NCI-H748 (cell line): Measurements from ENCODE around the gene ISG15.
"Not testable (repeated sequence)": the region's sequence is repeated elsewhere in the genome, so short reads cannot be mapped to it uniquely, and the experiment has no call there.

Experiments used
- DNase-seq: peaks from one replicate; lab custom pipeline; 2025; ENCODE audit not compliant: unreplicated experiment; lab: John Stamatoyannopoulos, UW

The ISG15 gene

DNA sequence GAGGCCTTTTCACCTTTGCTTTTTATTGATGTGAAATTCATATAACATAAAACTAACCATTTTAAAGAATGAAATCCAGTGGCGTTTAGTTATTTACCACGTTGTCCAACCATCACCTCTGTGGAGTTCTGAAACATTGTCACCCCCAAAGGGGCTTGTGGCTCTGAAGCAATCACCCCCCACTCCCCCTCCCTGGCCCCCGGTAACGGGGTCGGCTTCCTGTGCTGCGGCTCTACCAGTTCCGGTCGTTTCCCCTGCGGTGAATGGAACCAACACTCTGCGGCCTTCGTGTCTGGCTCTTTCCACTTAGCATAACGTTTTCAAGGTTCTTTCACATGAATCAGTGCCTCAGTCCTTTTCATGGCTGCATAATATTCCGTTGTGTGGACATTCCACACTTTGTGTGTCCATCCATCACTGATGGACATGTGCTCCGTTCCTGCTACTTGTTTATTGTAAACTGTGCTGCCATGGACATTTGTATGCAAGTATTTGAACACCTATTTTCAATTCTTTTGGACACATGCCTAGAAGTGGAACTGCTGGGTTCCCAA lies 1.8 kb upstream of the ISG15 start:
- DNase-seq = no peak

DNA sequence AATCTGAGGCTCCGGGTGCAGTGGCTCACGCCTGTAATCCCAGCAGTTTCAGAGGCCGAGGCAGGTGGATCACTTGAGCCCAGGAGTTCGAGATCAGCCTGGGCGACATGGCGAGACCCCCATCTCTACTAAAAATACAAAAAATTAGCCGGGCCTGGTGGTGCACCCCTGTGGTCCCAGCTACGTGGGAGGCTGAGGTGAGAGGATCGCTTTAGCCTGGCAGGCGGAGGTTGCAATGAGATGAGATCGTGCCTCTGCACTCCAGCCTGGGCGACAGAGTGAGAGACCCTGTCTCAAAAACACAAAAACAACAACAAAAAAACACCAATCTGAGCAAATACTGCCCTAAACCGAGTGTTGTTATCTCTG lies 577 bp upstream of the ISG15 start:
- DNase-seq = not testable (repeated sequence)

DNA sequence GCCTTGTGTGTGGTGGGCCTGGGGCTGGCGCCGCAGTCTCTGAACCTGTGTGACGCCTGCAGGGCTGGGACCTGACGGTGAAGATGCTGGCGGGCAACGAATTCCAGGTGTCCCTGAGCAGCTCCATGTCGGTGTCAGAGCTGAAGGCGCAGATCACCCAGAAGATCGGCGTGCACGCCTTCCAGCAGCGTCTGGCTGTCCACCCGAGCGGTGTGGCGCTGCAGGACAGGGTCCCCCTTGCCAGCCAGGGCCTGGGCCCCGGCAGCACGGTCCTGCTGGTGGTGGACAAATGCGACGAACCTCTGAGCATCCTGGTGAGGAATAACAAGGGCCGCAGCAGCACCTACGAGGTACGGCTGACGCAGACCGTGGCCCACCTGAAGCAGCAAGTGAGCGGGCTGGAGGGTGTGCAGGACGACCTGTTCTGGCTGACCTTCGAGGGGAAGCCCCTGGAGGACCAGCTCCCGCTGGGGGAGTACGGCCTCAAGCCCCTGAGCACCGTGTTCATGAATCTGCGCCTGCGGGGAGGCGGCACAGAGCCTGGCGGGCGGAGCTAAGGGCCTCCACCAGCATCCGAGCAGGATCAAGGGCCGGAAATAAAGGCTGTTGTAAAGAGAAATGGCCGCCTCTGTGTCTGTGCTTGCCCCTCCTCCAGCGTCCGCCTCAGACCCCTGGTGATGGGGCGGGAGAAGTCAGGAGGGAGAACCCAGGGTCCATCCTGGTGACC lies 788 bp downstream of the ISG15 start:
- peak; percentile 40 for DNase-seq

DNA sequence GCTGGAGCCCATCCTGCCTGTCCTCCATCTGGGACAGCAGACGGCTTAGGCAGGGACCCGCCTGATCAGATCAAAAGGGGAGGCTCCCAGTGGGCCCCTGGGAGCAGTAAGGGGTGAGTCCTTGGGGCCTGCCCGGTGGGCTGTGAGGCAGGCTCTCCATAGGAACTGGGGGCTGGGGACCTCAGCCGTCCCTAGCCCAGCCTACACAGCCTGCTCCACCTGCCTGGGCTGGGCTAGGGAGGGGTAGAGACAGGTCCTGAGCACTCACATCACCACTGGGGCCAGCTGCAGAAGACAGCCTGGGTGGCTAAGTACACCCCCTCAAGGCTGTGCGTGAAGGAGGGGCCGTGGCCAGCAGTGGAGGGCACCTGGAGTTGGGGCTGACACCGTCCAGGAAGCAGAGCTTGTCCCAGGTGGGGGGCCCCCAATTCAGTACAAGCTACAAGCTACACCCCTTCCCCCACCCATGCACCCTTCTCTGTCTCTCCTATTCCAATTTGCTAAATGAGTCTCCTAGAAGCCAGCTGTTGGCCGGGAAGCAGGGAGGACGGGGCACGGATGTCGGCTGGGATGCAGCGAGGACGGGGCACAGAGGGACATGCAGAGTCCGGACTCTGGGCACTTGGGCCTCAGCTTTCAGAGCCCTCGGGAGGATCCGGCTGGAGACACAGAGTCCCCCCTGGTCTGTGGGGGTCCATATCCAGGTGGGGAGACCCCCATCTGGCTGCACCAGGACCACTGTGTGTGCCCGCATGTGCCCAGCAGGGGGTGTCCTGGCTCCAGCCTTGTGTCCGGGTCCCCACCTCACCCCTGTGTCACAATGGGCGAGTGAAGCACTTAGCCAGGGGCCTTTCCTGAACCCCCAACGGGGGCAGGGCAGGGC lies 1.7 kb downstream of the ISG15 start:
- DNase-seq = no peak

DNA sequence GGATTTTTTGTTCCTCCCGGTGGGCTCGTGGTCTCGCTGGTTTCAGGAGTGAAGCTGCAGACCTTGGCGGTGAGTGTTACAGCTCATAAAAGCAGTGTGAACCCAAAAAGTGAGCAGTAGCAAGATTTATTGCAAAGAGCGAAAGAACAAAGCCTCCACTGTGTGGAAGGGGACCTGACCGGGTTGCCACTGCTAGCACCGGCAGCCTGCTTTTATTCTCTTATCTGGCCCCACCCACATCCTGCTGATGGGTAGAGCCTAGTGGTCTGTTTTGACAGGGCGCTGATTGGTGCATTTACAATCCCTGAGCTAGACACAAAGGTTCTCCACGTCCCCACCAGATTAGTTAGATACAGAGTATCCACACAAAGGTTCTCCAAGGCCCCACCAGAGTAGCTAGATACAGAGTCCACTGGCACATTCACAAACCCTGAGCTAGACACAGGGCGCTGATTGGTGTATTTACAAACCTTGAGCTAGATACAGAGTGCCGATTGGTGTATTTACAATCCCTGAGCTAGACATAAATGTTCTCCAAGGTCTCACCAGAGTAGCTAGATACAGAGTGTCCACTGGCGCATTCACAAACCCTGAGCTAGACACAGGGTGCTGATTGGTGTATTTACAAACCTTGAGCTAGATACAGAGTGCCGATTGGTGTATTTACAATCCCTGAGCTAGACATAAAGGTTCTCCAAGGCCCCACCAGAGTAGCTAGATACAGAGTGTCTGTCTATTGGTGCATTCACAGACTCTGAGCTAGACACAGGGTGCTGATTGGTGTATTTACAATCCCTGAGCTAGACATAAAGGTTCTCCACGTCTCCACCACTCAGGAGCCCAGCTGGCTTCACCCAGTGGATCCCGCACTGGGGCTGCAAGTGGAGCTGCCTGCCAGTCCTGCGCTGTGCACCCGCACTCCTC lies 4.4 kb downstream of the ISG15 start:
- peak; percentile 11 for DNase-seq

DNA sequence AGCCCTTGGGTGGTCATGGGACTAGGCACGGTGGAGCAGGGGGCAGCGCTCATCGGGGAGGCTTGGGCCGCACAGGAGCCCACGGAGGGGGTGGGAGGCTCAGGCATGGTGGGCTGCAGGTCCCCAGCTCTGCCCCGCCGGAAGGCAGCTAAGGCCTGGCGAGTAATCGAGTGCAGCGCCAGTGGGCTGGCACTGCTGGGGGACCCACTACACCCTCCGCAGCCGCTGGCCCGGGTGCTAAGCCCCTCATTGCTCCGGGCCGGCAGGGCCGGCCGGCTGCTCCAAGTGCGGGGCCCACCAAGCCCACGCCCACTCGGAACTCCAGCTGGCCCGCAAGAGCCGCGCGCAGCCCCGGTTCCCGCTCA lies 5.0 kb downstream of the ISG15 start:
- not testable (repeated sequence) for DNase-seq

DNA sequence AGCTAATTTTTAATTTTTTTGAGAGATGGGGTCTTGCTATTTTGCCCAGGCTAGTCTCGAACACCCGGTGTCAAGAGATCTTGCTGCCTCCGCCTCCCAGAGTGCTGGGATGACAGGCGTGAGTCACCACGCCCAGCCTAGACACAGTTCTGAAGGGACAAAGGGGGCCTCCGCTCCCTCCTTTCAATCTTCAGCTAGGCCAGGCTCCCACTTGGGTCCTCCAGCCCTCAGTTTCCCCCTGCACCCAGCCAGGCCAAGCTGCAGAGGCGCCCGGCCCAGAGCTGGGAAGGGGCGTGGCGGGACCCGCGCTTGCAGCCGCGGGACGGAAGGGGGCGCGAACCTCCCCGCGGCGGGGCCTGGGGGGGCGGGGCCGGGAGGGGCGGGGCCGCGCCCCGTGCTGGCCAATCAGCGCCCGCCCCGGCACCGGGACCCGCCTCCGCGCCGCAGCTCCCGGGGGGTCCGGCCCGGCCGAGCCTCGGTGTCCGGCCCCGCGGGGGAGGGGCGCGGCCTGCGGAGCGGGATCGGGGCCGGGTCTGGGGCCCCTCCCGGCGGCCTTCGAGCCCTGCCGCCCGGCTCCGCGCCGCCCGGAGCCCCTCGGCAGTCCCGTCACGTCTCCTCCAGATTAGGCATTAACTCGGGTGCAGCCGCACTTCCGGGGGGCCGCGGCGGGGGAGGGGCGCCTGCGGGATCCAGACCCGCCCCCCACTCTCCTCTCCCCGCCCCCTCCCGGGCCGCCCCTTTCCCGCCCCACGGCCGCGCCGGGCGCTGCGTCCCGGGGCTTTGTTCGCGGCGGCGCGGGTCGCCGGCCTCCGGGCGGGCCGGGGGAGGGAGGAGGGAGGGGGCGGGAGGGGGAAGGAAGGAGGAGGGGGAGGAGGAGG lies 6.1 kb downstream of the ISG15 start:
- DNase-seq = peak; percentile 71

DNA sequence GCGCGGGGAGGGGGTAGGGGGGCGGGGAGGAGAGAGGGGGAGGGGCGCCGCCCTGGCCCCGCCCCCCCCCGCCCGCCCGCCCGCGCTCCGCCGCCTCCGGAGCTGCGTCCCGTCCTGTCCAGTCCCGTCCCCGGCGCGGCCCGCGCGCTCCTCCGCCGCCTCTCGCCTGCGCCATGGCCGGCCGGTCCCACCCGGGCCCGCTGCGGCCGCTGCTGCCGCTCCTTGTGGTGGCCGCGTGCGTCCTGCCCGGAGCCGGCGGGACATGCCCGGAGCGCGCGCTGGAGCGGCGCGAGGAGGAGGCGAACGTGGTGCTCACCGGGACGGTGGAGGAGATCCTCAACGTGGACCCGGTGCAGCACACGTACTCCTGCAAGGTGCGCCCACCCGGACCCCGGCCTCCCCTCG lies 6.7 kb downstream of the ISG15 start, which contains the start of gene AGRN:
AGRN (plus strand) TSS at position 121 of the 405 bp plus-strand sequence; CDS start at position 174, 53 bp downstream.
- DNase-seq = peak; percentile 32

DNA sequence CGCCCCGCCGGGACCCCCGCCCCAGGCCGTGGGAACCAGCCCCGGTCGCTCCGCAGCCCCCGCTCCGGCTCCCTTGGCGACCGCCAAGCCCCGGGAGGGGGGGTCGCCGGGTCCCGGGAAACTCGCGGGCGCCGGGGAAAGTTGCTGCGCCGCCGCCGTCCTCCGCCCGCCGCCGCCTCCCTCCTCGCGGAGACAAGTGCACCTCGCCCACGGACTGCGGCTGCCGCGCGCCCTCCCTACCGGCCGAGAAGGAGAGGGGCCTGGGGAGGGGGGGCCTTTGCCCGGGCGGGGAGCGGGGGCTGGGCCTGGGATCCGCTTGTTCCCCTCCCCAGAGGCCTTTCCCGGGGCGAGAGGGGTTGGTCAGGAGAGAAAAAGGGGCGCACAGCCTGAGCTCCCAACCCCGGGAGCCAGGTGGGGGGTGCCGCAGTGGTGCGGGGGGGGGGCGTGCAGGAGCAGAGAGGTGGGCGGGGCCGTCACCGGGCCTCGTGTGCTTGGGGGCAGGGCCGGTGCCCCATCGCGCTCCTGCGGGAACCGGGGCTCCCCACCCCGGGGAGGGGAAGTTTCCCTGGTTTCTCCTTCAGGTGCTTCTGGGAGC lies 7.2 kb downstream of the ISG15 start:
- peak; percentile 32 for DNase-seq

DNA sequence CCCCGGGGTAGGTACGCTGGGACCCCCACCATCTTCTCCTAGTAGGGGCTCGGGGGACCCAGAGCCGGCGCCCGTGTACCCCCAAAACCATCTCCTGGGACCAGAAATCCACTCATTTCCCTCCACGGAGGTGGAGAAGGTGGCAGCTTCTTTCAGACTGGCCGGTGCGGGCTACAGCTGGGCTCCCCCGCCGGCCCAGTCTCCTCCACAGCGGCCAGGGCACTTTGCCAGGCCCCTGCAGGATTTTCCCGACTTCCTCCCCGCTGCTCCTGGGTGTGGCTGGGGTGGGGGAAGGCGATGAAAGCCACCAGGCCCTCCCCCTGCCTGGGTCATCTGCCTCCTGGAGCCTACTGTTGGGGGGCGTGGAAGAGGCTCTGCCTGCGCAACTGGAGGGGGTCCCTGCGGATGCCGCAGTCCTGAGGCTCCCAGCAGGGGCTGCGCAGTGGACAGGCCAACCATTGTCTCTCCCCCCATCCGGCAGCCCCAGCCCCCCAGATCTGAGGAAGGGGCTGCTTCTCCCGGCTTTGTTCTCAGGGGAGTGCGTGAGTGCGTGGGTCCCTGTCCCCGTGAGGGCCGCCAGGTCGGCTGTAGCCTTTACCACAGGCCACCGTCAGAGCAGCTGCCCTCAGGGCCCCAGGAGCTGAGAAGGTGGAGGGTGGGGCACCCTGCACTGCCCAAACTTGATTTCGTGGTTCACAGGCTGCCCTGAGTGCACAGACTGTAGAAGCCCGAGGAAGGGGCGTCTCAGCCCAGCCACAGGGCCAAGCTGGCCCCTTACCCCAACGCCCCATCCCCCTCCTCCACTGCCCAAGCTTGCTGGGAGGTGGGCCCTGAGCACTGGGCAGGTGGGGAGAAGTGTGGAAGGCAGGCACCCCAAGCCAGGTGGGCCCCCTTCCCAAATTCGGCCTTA lies 8.0 kb downstream of the ISG15 start:
- DNase-seq = peak; percentile 66

DNA sequence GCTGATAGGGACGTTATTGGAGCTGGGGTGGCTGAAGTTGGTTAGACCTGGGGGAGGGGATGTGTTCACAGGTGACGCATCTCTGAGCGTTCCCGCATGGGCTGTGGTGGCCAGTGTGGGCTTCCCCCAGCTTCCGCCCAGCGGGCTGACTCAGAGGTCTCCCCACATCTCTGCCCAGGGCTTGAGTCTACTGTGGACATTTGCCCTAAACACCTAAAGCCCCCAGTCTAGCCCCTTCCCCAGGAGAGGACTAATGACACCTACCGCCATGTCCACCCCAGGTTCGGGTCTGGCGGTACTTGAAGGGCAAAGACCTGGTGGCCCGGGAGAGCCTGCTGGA lies 8.6 kb downstream of the ISG15 start:
- no peak for DNase-seq

DNA sequence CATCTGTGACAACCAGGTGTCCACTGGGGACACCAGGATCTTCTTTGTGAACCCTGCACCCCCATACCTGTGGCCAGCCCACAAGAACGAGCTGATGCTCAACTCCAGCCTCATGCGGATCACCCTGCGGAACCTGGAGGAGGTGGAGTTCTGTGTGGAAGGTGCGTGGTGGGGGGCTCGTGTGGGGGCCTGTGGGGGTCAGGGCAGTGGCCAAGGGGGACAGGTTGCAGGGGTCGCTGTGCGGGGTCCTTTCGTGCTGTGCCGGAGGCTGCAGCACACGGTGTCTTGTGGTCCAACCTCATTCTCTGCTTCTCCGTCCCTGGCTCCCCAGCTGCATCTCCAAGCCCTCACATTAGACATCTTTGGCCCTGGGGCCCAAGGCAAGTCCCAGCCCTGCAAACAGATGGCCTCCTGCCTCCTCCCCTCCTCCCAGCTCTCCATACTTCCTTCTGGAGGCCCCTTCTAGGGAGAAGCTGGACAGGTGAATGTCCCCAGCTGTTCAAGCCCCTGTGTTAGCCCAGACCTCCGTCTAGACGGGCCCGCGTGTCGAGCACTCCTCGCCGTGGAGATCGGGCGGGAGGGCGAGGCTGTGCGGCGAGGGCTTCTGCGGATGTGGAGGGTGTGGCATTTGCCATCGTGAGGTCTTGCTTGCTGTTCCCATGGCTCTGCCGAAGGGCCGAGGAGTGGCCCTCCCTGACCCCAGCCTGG lies 9.2 kb downstream of the ISG15 start:
- peak; percentile 13 for DNase-seq

DNA sequence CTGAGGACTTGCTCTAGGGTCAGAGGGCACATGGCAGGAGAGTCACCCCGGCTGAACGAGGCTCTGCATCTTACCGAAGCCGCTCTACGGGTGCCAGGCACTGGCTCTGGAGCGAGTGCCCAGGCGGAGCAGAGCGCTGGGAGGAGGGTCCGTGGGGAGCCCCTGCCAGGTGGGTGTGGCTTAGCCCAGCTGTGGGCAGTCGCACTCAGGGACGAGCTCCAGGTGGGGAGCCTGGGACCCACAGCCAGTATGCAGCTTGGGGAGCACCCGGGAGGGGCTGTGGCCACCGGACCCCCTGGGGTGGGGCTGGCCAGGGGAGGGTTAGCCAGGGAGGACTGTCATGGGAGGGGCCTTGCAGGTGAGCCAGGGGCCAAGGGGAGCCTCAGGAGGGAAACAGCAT lies 10.4 kb downstream of the ISG15 start:
- DNase-seq = no peak

DNA sequence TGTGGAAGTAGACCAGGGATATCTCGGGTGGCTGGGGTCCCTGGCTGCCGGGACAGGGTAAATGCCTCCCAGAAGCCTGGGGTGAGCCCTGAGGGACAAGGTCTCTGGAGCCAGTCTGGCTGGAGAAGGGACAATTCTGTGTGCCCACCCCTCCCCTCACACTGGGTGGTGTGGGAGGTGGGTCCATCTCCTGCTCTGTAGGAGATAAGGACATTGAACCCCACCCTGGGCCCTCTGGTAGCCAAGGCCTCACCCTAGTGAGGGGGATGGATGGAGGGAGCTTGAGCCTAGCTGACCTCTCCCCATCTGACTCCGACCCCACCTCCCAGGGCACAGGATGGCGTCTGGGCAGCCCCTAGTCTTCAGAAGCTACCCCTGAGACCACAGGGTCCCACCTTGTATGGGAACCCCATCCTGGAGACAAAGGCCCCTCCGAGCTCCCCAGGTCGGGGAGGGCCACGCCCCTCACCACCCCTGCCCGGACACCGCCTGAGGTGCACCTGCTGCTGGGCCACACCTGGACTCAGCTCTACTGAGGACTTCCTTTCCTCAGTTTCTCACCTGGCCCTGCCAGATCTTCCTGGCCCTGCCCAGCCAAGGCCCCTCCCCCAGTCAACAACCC lies 11.0 kb downstream of the ISG15 start:
- DNase-seq = no peak

DNA sequence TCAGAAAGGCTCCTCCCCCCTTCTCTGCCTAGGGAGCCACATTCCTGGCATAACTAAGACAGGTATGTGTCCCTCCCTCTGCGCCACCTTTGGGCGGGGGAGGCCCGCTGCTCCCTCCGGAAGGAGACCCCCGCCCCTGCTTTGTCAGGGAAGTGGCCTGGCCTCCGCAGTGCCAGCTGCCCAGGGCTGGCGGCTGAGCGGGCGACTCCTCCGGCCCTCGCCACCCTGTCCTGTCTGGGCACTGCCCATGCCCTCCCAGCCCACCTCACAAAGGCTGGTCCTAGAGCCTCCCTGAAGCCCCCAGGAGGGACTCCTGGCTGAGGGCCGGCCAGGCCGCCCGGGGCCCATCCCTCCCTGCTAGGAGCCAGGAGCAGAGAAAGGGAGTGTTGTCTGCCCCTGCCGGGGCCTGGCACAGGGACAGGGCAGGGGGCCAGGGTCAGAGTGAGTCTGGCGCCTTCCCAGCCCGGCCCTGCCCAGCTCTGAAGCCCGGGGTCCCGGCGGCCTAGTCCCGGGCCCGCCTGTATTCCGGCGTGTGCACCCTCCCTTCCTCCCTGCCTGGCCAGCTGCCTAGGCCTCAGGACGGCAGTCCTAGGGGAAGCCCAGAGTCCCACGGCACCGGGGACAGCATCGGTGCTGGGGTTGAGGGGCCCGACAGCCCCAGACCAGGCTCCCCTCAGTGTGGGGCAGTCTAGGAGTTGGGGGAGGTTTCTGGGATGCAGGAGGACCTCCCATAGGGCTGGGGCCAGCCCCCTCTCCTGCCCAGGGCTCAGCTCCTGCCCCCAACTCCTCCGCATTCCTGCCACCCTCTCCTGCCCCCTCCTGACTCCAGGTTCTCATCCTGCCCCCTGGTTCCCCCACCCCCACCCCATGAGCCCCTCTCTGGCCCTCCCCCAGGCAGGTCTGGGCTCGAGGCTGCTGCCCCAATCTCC lies 11.7 kb downstream of the ISG15 start:
- DNase-seq = no peak

DNA sequence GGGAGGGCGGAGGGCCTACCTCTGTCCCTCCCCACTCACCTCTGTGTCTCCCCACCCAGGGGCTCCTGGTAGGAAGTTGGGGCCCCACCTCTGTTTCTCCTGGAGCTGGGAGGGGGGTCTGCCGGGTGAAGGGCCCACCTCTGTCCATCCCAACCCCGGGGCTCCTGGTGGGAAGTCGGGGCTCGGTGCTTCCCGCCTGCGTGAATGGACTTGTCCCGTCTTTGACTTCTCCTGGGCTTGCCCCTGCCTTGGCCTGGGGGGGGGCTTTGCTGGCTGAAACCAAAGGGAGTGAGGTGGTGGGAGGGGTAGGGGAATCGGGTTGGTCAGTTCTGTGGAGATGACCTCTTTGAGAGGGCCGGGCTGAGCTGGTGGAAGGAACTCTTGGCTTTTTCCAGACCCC lies 12.4 kb downstream of the ISG15 start:
- DNase-seq = no peak
